ENCODE measurements around the gene KAT6B.

Gene KAT6B

DNA sequence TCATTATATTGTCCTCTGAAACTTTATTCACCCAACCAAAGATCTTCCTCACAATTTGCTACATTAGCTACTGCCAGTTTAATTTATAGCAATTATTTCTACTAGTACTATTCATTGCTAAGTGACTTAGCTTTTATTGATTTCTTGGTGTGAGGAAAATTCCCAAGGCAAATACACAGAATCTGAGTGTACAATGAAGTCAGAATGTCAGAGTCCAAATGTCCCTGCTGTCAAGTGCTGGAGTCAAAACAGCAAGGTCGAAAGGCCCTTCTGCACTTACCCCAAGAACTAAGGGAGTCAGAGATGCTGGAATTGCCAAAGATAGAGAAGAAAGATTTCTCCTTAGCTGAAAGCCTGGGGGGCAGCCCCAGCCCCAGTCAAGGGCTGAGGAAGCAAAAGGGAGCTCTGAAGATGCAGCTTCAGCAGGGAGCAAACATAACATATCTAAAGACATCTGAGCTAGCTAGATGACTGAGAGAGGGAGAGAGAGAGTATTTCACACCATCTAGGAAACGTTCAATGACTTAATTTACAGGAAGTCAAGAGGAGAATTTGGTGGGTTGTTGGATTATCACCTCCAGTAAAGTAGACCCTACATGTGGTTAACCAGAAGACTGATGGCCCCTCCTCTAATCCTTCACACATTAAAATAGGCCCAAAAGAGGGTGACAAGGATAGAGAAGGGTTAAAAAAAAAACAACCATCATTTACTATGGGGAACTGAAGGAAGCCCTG is 248.5 kb downstream of the KAT6B start:
- no peak for DNase-seq

DNA sequence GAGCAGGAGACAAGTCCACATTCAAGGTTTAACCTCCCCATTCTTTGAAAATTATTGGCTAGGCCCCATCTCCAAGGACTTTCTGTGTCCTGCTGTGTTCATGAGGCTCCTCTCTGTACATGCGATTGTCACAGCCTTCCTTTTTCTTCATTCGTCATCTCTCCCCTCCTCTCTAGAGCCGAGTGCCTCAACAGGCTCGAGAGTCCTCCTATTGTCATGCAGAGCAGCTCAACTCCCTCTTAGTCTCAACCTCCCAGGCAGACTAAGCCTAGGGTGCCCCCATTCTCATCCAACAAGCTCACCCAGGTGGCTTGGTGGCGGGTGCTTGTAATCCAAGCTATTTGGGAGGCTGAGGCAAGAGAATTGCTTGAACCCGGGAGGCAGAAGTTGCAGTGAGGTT is 249.9 kb downstream of the KAT6B start:
- DNase-seq: no peak

DNA sequence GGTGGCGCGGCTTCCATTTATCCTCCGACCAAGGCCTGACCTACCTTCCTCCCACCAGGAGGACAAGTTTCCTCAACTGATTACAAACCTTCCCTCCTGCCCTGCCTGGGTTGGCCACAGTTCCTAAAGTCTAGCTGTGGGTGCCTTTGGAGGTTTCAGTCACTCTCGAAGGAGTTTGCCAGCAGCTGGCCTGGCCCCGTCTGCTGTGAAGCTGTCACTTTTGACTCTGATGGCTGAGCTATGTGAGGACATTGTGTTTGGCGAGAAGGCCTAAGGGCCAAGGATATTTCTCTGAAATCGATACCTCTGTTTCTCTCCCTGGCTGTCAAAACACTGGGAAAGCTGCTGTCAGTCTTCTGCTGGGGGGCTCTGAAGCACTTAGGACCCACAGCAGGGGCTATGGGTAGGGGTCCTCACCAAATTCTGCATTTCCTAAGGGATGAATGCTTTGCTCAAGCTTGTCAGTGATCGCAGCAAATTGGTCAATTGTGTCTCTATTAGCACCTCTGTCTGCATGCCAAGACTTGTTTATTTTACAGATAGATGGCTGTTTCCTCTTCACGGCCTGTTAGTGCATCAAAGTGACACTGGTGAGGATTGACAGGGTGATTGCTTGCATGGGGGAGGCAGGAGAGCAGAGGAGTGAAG is 253.2 kb downstream of the KAT6B start:
- no peak for DNase-seq

DNA sequence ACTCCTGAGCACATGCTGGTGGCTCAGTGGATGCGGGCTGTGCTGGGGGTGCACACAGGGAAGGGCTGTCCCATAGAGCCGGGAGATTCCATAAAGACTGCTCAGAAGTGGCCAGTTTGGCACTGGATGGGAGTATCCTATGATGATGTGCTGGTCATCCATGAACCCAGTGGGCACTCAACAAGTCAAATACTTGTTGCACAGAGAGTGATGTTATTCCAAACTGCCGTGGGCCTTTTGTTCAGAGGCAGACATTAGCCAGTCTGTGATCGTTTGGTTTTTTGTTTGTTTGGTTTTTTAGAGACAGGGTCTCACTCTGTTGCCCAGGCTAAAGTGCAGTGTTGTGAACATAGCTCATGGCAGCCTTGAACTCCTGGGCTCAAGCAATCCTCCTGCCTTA is 254.2 kb downstream of the KAT6B start:
- no peak for DNase-seq

DNA sequence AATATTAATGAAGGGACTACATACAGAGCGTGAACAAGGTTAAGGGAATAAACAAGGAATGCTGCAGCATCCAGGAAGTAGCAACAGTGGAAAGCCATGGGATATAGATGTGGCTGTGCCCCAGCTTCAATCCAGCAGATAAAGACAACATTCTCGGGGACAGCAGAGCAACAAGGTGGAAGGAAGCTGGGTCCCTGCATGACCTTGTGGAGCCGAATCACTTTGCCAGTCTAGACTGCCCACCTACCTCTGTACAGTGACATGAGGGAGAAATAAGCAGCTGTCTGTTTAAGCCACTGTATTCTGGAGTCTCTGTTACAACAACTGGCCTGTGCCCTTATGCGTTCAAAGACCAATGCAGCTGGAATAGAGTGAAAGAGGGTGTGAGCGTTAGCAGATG is 255.0 kb downstream of the KAT6B start:
- DNase-seq: no peak

All from kidney glomerular epithelial cell (primary cell).